Astrocyte (in vitro differentiated cells and primary cell): ENCODE results near the gene KRTAP3-2.

ENCODE experiments used
- CTCF ChIP-seq: IDR thresholded peaks from 2 replicates; pipeline ENCODE4 v1.5.1; 2011; ENCODE audit warnings: low read depth, mild to moderate bottlenecking, inconsistent platforms, low read length, moderate library complexity; ENCODE audit not compliant: insufficient read depth
- EZH2 ChIP-seq: IDR thresholded peaks from 2 replicates; pipeline ENCODE4 v1.6.1; 2012; ENCODE audit warnings: mild to moderate bottlenecking, low read length, inconsistent platforms; ENCODE audit not compliant: insufficient read depth

GRCh38 chr17:41018541-41018940 is 18.8 kb upstream of the KRTAP3-2 start:
- TF ChIP-seq CTCF (no peak), EZH2 (no peak)
